HL-60 (cell line): ENCODE results near the gene TAL1.

Experiments
- GABPA ChIP-seq: IDR thresholded peaks from 2 replicates; pipeline ENCODE4 v1.6.1; 2012; ENCODE audit warnings: low read depth
- POLR2AphosphoS5 ChIP-seq: IDR thresholded peaks from 2 replicates; pipeline ENCODE4 v1.6.1; 2012; ENCODE audit warnings: low read depth
- REST ChIP-seq: IDR thresholded peaks from 2 replicates; pipeline ENCODE4 v1.6.1; 2012; ENCODE audit warnings: low read depth; ENCODE audit not compliant: insufficient replicate concordance
- SPI1 ChIP-seq: IDR thresholded peaks from 2 replicates; pipeline ENCODE4 v1.6.1; 2012; ENCODE audit warnings: low read depth, mild to moderate bottlenecking, borderline replicate concordance
- TF ChIP-seq, protein P1 (sequence below): IDR thresholded peaks from one replicate; pipeline ENCODE4 v1.5.1; 2011; ENCODE audit warnings: low read length, control low read depth, inconsistent platforms; ENCODE audit not compliant: insufficient read depth

DNA sequence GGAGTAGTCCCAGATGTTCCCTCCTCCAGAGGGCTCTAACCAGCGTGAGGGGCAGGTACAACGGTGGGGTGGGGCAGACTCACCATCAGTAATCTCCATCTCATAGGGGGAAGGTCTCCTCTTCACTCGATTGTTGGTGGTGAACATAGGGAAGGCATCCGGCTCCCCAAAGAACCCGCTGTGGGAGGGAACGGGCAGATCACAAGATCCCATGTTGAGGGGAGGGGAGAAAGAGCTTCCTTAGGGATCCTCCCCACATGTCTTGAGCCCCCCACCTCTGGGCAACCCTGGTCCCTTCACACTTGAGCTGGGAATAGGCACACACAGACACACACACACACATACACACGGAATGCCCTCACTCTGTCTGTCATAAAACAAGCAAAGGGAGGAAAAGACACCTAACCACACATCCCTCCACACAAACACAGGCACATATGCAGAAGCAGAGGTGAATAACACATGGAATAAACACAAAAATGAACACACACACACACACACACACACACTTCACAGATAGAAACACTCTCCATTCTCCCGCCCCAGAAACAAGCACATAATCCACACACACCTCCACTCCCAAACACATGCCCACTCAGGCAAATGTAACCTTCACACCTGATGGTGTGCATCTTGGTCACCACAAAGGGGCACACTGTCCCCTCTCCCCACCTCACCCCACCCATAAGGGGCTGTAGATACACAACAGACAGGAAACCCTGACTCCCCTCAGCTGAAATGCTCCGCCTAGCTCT, 7.9 kb downstream of the TAL1 start:
- TF ChIP-seq, protein P1, sequence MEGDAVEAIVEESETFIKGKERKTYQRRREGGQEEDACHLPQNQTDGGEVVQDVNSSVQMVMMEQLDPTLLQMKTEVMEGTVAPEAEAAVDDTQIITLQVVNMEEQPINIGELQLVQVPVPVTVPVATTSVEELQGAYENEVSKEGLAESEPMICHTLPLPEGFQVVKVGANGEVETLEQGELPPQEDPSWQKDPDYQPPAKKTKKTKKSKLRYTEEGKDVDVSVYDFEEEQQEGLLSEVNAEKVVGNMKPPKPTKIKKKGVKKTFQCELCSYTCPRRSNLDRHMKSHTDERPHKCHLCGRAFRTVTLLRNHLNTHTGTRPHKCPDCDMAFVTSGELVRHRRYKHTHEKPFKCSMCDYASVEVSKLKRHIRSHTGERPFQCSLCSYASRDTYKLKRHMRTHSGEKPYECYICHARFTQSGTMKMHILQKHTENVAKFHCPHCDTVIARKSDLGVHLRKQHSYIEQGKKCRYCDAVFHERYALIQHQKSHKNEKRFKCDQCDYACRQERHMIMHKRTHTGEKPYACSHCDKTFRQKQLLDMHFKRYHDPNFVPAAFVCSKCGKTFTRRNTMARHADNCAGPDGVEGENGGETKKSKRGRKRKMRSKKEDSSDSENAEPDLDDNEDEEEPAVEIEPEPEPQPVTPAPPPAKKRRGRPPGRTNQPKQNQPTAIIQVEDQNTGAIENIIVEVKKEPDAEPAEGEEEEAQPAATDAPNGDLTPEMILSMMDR = no peak
- TF ChIP-seq GABPA (no peak), REST (no peak), POLR2AphosphoS5 (no peak), SPI1 (no peak)
